ENCODE results near the gene CCDC32.

CCDC32 gene

DNA sequence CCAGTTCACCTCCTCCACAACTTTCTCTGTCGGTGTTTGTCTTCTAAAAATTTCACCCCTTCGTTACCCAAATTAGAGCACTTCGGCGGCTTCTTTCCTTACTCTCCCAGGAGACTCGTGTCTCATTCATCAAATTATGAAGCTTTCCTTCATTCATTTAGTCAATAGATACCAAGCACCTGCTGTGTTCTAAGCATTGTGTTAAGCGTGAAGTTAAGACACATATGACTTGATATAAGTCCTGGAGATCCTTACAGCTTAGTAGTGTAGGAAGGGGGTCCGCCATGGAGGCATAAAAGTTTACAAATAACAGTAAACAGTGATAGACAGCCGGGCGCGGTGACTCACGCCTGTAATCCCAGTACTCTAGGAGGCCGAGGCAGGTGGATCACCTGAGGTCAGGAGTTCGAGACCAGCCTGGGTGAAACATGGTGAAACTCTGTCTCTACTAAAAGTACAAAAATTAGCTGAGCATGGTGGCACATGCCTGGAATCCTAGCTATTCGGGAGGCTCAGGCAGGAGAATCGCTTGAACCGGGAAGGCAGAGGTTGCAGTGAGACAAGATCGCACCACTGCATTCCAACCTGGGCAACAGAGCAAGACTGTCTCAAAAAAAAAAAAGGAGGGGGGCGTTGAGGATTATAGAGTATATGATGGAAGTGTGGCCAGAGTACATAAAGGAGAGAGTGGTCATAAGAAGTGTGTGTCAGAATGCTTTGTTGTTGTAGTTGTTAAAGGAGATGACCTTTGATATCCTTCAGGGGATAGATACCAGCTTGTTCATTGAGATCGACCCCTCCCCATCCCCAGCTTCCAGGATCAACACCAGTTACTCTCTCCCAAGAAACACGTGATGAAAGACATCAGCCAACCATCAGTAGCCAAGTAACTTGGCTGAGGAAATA lies 744 bp upstream of the CCDC32 start:
- no peak for DNase-seq (ENCODE audit: low read depth)

DNA sequence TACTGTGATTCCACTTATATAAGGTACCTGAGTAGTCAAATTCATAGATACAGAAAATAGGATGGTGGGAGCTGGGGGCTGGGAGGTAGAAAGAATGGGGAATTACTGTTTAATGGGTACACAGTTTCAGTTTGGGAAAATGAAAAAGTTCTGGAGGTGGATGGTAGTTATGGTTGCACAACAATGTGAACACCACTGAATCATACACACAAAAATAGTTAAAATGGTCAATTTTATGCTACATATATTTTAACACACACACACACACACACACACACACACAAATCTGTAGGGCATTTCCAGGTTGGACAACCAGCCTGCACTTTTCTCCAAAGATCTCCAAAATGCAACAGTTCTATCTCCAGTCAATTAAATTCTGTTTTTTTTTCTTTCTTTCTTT lies 1.4 kb downstream of the CCDC32 start:
- no peak for DNase-seq (ENCODE audit: low read depth)

DNA sequence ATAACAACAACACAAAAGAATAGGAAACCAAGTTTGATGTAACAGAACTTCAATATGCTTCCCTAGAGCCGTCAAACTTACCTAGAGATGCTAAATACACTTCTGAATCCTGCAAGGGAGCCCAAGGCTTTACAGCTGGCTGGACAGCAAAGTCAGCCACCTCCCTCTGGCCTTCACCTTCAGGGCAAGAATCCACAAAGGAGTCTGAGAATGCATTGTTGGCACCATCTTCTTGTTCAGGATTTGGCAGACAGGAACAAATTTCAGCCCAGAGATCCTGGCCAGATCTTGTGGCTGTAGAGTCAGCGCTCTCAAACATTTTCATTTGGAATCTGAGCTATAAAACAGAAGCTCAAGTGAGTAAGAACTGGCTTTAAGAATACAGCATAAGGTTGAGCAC lies 2.2 kb downstream of the CCDC32 start:
- no peak for DNase-seq (ENCODE audit: low read depth)

DNA sequence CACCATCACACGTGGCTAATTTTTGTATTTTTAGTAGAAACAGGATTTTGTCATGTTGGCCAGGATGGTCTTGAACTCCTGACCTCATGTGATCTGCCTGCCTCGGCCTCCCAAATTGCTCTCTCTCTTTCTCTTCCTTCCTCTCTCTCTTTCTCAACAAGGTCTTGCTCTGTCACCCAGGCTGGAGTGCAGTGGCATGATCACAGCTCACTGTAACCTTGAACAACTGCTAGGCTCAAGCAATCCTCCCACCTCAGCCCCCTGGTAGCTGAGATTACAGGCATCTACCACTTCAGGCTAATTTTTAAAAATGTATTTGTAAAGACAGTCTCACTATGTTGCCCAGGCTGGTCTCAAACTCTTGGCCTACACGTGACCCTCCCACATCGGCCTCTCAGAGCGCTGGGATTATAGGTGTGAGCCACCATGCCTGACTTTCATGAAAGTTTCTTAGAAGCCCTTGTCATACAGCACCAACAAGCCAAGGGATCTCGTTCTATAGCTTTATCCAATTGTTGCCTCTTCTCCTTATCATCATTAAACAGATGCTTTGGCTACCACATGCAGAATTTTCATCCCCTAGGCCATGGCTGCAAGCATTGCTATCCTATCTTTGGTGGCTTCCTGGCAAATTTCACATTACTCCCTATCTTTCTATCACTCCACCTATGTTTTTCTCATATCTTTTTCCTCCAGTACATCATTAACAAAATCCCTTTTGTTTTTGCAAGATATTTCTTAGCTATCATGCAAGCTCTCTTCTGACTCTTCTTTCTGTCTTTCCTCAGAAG lies 5.7 kb downstream of the CCDC32 start:
- DNase-seq (ENCODE audit: low read depth) = no peak

DNA sequence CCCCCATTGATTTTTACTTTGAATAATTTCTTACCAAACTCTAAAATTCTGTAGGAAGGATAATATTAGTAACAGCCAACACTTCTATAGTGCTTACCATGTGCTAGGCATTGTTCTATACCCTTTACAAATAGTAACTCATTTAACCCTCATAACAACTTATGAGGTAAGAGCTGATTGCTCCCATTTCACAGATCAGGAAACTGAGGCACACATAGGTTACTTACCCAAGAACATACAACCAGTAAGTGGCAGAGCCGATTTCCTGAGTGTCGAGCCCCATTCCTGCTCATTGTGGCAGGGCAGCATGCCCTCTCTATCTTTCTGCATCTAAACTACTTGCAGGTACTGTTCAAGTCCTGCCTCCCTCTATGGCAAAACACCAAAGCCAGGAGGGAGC lies 9.0 kb downstream of the CCDC32 start:
- no peak for DNase-seq (ENCODE audit: low read depth)

DNA sequence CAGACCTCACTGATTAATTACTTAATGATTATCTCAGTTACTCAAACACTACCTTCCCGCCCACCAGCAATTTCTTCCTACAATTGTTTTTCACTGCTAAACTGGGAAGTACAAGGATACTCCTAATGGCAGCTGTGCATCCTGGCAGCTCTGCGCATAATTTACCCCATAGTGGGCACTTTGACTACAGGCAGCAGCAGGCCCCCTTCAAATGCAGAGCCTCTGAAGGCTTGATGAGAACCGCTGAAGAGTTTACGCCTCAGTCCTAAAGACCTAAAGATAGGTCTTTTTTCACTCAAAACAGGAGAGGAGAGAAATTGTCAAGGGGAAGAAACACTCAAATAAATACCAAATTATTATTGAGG lies 10.7 kb downstream of the CCDC32 start:
- no peak for DNase-seq (ENCODE audit: low read depth)

DNA sequence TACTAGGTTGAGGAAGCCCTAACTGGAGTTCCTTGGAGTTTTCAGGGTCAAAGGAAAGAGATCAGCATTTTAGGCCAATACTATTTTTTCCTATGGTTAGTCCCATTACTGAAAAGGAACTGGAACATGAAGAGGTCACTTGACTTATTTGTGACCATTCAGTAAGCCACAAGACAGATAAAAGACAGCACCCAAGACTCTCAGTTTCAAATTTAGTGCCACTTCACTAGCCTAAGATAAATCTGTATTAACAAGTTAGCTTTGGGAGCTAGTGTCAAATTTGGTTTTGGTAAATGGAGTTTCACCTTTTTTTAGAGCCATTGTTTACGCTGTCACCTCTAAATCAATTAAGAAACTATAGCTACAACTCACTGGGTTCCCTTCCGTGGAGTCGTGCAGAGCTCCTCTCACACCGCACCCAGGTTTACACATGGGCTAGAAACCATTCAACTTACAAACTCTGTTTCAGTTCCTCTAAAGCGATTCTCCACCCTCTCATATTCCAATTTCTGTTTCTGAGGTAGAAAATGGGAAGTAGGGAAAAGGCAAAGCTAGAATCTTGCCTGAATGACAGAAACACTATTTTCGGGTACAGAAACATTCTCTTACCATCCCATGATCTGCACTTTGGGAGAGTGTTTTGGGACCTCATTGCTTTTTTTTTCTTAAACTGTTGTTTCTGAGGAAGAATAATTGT lies 14.4 kb downstream of the CCDC32 start:
- no peak for DNase-seq (ENCODE audit: low read depth)

DNA sequence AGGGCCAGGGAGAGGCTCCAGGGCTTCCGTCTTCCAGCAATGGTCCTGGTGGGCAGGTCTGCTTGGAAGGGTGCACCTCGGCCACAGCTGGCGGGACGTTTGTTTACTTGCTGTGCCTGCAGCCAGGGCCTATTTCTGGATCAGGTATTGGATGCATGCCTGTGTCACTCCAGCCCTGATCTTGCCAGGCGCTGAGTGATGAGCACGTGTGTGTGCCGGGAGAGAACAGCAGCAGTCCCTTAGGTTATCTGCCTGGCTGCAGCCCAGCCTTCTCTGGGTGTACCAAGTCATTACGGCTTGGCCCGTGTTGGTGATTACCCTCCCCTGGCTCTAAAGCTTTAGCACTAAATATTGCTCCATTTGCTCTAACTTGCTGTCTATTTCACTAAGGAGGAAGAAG lies 14.9 kb downstream of the CCDC32 start:
- DNase-seq (ENCODE audit: low read depth) = no peak

DNA sequence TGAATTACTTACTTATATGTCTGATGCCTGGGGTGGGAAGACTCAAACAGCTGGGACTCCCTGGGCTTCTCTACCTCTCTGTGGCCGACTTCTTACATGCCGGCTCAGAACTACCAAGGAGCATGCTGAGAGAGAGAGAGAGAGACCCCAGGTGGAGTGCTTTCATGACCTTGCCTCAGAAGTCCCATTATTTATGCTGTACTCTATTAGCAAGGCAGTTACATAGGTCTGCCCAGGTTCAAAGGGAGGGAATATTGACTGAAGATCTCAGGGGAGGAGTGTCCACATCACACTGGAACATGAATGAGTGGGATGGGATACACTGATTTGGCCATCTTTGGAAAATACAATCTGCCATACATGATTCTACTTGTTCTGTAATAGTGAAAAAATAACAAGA lies 16.2 kb downstream of the CCDC32 start:
- no peak for DNase-seq (ENCODE audit: low read depth)

DNA sequence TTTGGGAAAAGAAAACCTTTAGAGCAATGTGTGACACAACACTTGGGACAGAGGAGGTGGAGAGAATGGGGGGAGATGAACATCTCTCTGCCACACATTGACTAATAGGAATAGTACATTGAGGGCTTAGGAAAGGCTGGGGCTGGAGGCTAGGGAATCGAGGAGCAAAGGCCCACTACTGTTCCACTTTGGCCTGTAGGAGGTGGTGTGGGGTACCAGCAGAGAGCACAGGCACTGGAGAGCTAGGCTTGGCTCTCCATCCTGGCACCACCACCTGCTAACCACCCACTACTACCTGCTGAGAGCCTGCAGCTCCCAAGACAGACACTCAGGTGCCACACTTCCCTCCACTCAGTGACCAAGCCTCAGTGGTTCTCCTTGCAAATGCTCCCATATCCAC lies 19.4 kb downstream of the CCDC32 start:
- DNase-seq (ENCODE audit: low read depth) = no peak

DNA sequence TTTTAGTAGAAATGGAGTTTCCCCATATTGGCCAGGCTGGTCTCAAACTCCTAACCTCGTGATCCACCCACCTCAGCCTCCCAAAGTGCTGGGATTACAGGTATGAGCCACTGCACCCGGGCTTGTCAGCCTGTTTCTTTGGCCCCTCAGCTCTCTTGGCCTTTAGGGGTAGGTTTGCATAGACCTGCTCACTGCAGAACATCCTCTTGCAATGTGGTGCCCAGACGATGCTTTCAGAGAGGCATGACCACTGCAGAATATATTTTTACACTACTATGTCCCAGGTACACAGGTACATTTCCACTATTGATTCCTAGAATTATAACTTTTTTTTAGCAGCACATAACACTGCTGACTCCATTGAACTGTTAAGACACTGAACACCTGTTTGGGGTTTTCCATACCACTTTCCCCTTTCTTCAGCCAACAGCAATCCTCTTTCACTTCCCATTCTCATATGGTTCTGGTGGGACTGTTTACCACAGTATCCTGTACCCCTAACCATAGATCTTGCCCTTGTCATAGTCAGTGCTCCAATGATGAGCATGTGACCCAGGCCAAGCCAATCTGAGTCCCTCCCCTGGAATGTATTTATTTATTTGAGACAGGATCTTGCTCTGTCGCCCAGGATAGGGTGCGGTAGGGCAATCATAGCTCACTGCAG lies 21.1 kb downstream of the CCDC32 start:
- DNase-seq (ENCODE audit: low read depth) = no peak

DNA sequence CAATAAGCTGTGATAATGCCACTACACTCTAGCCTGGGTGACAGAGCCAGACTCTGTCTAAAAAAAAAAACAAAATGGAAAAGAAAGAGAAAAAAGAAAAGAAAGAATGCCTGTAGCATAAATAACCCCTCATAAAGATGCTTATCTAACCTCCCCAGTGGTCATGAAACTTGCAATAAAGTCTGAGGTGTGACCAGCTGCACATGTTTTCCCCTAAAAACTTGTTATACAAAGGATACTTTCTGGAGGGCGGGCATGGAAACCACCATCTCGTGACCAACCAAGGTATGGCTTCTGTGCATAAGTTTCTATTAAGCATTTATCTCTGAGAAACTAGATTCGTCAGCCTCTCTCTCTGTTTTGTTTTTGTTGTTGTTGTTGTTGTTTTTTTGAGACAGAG lies 21.8 kb downstream of the CCDC32 start:
- no peak for DNase-seq (ENCODE audit: low read depth)

DNA sequence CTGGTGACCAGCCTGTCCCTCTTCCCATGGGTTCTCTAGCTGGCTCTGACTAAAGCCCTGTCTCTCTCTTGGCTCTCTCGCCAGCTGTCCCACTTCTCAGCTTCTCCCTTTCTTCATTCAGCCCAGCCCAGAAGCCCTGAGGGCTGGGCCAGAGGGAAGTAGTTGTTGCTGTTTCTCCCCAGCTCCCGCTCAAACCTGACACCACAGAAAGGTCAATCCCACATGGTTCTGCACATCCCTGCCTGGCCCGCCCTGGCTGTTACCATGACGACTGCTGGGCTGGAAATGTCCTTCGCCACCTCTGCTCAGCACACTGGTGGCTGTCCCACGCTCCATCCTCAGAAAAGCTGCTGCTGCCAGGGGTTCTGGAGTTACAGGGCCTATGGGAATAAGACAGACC lies 25.9 kb downstream of the CCDC32 start:
- no peak for DNase-seq (ENCODE audit: low read depth)

DNA sequence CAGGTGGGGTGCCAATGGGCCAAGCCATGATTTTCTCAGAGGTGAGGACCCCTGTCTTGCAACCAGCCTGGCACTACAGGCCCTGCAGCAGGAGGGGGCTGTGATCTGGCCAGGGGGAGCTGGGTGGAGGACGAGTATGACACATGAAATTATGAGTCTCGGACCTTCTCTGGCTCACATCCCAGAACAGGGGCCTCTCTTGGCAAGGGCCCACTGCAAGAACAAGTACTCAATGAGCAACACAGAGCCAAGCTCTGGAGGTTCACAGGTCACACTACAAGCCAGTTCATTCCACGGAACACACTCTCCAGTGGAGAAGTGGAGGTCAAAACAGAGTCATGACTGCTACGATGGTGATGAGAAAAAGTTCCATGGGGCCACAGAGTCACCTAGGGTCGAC lies 28.3 kb downstream of the CCDC32 start:
- DNase-seq (ENCODE audit: low read depth) = no peak

DNA sequence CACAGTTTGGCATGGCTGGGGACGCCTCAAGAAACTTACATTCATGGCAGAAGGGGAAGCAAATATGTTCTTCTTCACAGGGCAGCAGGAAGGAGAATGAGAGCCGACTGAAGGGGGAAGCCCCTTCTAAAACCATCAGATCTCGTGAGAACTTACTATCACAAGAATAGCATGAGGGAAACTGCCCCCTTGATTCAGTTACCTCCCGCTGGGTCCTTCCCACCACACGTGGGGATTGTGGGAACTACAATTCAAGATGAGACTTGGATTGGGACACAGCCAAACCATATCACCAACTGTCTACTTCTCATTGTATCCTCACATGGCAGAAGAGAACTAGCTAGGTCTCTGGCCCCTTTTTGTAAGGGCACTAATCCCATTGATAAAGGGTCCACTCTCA lies 30.5 kb downstream of the CCDC32 start:
- no peak for DNase-seq (ENCODE audit: low read depth)

DNA sequence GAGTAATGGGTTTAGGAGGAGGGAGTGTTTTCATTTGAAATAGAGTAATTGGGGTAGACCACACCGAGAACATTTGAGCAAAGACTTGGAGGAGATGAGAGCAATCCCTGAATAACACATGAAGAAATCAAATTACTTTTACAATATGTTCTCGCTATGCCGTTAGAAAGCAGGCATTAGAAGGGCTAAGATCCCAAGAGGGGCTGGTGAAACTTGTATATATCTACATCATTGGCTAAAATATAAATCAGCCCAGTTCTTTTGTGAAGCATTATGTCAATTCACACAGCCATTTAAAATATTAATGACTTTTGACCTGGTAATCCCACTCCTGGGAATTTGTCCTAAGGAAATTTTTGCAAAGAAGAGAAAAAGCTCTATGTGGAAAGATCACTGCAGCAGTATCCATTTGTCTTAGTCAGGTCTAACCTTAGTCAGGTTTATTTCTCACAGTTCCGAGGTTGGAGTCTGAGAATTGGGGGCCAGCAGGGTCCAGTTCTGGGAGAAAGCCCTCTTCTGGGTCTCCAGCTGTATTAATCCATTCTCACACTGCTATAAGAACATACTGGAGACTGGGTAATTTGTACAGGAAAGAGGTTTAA lies 31.0 kb downstream of the CCDC32 start:
- DNase-seq (ENCODE audit: low read depth) = no peak

DNA sequence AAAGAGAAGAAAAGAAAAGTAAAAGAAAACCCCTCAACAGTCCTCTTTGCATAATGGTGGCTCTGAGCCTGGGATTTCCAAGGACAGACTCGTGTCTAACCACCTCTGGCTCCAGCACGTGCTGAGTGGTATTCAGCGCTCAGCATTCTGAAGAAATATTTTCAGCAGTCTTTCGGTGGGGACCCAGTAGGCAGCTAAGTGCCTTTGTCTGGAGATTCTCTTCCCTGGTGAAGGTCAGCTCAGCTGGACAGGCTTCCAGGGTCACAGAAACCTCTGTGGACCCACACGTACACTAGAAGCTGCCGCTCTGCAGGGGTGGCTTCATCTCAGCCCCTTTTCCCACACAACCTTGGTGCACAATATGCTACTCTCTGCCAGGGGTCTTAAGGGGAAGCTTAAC lies 36.0 kb downstream of the CCDC32 start:
- DNase-seq (ENCODE audit: low read depth) = no peak

DNA sequence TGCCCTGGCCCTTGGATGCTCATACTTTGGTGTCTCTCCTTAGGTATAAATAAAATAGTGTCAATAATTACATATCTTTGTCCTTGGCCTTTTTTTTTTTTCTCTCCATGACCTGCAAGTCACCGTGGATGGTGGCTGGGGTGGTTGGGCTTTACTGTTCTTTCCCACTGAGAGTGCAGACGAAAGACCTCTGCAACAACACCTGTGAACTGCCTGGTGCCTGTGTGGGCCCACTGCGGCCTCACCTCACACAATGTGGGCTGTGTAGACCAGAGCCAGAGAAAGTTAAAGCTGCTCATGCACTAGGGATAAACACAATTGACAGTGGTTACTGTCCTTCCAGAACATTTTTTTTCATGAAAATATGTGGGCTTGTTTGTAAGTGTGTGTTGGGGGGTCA lies 39.0 kb downstream of the CCDC32 start:
- DNase-seq (ENCODE audit: low read depth) = no peak

DNA sequence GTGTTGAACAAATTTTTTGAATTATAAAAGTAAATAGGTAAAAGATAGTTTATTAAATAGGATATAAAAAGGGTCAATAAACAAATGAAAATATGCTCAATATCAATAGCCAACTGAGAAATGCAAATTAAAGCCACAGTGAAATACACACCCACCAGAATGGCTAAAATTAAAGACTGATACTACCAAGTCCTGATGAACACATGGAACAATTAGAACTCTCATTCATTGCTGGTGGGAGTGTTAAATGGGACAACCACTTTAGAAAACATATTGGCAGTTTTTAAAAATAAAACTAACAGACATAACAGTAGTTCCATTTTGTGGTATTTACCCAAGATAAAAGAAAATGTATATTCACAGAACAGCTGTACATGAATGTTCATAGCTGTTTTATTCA lies 41.2 kb downstream of the CCDC32 start:
- no peak for DNase-seq (ENCODE audit: low read depth)

DNA sequence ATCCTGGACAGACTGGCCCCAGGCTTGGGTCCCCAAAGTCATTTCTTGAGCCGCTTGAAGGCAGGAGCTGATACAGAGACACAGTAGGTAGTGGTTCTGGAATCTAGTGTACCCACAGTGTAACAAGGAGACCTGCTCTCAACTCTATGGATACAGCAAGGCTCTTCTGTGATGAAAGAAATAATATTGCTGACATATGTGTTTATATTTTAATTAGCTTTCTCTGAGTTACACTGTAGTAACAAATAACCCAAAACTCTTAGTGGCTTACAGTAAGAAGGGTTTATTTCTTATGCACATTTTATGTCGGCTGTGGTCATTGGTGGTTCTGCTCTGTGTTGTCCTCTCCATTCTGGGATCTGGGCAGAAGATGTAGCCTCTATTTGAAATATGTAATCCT lies 48.5 kb downstream of the CCDC32 start:
- DNase-seq (ENCODE audit: low read depth) = no peak

DNA sequence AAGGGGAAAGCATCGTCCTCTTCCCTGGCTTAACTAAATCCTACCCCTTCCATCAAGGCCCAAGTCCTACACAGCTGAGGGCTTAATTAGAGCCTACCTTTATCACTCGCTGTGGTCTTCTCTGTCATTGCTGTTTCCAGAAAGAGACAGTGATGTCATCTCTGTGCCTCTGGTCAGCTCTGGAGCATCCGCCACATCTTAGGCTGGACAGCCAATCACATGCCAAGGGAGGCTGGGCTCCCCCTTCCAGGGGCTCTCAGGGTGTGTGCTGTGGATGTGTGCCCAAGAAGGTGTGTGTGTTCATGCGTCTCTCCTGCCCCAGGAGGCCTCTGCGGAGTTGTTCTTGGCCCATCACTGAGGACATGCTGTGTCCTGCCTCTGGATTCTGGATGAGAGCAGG lies 51.2 kb downstream of the CCDC32 start:
- DNase-seq (ENCODE audit: low read depth) = no peak

DNA sequence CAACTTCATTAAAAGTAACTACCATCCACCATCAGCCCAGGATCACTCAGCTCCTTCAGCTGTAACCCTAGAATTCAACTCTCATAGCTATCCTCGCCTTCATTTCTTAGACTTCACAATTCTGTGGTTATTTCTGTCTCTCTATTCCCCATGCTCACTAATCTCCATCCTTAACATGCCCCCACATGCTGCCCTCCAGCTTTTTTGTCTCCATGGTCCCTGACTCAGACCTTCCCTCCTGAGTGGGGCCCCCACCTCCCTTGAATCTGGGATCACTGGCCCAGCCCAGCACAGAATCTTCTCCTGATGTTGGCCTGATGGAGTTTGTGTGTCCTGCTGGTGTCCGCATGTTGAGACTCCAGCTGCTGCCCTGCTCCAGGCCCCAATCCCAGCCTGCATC lies 52.4 kb downstream of the CCDC32 start:
- no peak for DNase-seq (ENCODE audit: low read depth)

Data from stimulated activated CD8-positive, alpha-beta memory T cell treated with anti-CD3 and anti-CD28 coated beads, Interleukin-4, amount 100 ng/mL, for 24 hours (primary cell).